ENCODE data around the gene KSR2.

Gene KSR2

DNA sequence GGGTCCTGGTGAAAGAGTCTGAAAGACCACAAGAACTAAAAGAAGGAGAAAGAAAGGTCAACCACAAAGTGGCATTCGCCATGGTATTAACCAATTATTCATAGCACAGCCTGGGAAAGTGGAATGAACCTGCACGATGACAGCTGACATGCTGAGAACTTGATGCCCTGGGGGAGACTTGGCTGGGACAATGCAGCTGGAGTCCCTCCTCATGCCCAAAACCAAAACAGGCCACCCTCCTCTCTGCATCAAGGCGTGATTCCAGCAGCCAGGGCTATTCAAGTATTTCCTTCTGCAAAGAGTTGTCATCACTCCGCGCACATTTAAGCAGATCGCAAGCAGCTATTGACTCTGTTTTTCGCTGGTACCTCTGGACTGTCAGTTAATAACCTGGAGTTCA is 440.3 kb downstream of the KSR2 start:
- TF ChIP-seq ZNF843 (tag by site-specific recombination; IDR thresholded peaks at IDR 0.05) (no peak), PRDM2 (tag by site-specific recombination; IDR thresholded peaks at IDR 0.05; ENCODE audit: borderline replicate concordance) (no peak)
- POLR2A ChIA-PET: no interaction called here
- no peak overlapping the region for H3K27ac ChIP-seq (ENCODE audit: extremely low read depth, low read depth, low read length)
- no peak overlapping the region for H3K4me3 ChIP-seq (ENCODE audit: low read depth, low read length)
- no peaks in the 10 kb centered on the region for H3K36me3 ChIP-seq (ENCODE audit: control insufficient read depth in 2 of 2, insufficient read depth in 1 of 2, low read length in 2 of 2)
- CTCF ChIA-PET: no interaction called here
- H3K9me3 ChIP-seq (ENCODE audit: control insufficient read depth, insufficient read depth, low read depth, low read length): no peaks in the 10 kb centered on the region
- no peaks in the 10 kb centered on the region for H3K4me1 ChIP-seq (ENCODE audit: control insufficient read depth, insufficient read depth, low read length)

- TF ChIP-seq ZNF701 (tag by site-specific recombination; IDR thresholded peaks at IDR 0.05) (no peak), RBAK (tag by site-specific recombination; IDR thresholded peaks at IDR 0.05) (no peak), ZNF155 (tag by site-specific recombination; IDR thresholded peaks at IDR 0.05) (no peak), ZNF202 (tag by site-specific recombination; IDR thresholded peaks at IDR 0.05; ENCODE audit: borderline replicate concordance) (no peak), REPIN1 (tag by site-specific recombination; IDR thresholded peaks at IDR 0.05; ENCODE audit: low read depth) (no peak), ZNF555 (tag by site-specific recombination; conservative IDR thresholded peaks at IDR 0.05) (no peak), TCF7L2 (IDR thresholded peaks at IDR 0.05; ENCODE audit: borderline replicate concordance, low read depth, low read length) (no peak), ZNF670 (tag by site-specific recombination; IDR thresholded peaks at IDR 0.05; ENCODE audit: low read depth) (no peak), ZBTB17 (tag by site-specific recombination; IDR thresholded peaks at IDR 0.05) (no peak), ZFP3 (tag by site-specific recombination; IDR thresholded peaks at IDR 0.05; ENCODE audit: low read depth) (no peak), ZNF600 (tag by site-specific recombination; IDR thresholded peaks at IDR 0.05) (no peak), GLIS2 (tag by site-specific recombination; IDR thresholded peaks at IDR 0.05) (no peak), BCL11A (tag by site-specific recombination; IDR thresholded peaks at IDR 0.05; ENCODE audit: low read depth) (no peak), ZNF677 (tag by site-specific recombination; IDR thresholded peaks at IDR 0.05) (no peak), ZNF24 (tag by site-specific recombination; IDR thresholded peaks at IDR 0.05) (no peak), ZNF747 (tag by site-specific recombination; IDR thresholded peaks at IDR 0.05) (no peak)
- TF ChIP-seq, protein P1, sequence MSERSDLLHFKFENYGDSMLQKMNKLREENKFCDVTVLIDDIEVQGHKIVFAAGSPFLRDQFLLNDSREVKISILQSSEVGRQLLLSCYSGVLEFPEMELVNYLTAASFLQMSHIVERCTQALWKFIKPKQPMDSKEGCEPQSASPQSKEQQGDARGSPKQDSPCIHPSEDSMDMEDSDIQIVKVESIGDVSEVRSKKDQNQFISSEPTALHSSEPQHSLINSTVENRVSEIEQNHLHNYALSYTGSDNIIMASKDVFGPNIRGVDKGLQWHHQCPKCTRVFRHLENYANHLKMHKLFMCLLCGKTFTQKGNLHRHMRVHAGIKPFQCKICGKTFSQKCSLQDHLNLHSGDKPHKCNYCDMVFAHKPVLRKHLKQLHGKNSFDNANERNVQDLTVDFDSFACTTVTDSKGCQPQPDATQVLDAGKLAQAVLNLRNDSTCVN (tag by site-specific recombination; optimal IDR thresholded peaks at IDR 0.05): no peak
- TF ChIP-seq, protein P2, sequence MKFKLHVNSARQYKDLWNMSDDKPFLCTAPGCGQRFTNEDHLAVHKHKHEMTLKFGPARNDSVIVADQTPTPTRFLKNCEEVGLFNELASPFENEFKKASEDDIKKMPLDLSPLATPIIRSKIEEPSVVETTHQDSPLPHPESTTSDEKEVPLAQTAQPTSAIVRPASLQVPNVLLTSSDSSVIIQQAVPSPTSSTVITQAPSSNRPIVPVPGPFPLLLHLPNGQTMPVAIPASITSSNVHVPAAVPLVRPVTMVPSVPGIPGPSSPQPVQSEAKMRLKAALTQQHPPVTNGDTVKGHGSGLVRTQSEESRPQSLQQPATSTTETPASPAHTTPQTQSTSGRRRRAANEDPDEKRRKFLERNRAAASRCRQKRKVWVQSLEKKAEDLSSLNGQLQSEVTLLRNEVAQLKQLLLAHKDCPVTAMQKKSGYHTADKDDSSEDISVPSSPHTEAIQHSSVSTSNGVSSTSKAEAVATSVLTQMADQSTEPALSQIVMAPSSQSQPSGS (tag by site-specific recombination; IDR thresholded peaks at IDR 0.05; ENCODE audit: low read depth): no peak
- TF ChIP-seq, protein P3, sequence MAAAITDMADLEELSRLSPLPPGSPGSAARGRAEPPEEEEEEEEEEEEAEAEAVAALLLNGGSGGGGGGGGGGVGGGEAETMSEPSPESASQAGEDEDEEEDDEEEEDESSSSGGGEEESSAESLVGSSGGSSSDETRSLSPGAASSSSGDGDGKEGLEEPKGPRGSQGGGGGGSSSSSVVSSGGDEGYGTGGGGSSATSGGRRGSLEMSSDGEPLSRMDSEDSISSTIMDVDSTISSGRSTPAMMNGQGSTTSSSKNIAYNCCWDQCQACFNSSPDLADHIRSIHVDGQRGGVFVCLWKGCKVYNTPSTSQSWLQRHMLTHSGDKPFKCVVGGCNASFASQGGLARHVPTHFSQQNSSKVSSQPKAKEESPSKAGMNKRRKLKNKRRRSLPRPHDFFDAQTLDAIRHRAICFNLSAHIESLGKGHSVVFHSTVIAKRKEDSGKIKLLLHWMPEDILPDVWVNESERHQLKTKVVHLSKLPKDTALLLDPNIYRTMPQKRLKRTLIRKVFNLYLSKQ (tag by site-specific recombination; IDR thresholded peaks at IDR 0.05; ENCODE audit: borderline replicate concordance): no peak
- CTCF ChIA-PET: no interaction called here
- Histone ChIP-seq H3K9me3 (ENCODE audit: control insufficient read depth, insufficient read depth, low read depth, low read length) (no peaks in the 10 kb centered on the region), H3K27ac (ENCODE audit: extremely low read depth, low read depth, low read length) (no peak overlapping the region), H3K4me3 (ENCODE audit: low read depth, low read length) (no peak overlapping the region), H3K4me1 (ENCODE audit: control insufficient read depth, insufficient read depth, low read length) (no peaks in the 10 kb centered on the region), H3K36me3 (ENCODE audit: control insufficient read depth in 2 of 2, insufficient read depth in 1 of 2, low read length in 2 of 2) (no peaks in the 10 kb centered on the region)
- POLR2A ChIA-PET: no interaction called here
Measured at GRCh38 chr12:117527479-117527855, 441.3 kb downstream of the KSR2 start.

All from HEK293 (cell line).